Stimulated activated CD4-positive, alpha-beta T cell treated with anti-CD3 and anti-CD28 coated beads, Interleukin-15, amount 100 ng/mL, for 48 hours (primary cell): Measurements from ENCODE around the gene IL37.

ENCODE experiments used
- DNase-seq, 2 donors: peaks; one replicate each; pipeline ENCODE4 v3.0.0-alpha.2; 2020; ENCODE audit warnings: low read depth in 2 of 2

The IL37 gene

DNA sequence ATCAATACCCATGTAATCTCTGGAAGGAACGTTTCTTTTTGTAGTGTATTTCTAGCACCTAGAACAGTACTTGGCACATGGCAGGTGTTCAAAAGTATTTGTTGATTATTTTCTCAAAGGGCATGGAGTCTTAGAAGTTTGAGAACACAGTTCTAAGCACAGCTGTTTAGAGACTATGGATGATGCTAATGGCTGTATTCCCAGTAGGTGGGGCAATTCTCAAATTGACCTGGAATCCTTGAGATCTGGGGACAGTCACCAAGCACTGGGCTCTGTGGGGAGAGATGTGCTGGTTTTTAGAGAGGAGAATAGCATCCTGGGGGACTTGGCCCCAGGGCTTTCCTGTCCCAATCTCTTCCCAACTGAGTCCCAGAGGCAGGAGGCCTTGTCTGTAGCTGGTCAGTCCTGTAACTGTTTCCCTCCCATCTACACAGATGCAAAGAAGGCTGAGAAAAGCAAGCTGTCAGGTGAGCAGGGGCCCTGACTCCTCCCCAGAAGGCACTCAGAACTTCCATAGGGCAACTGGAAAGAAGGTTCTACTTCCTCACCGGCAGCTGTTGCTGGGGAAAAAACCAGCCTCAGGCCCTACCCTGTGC, 49.4 kb downstream of the IL37 start:
- no peak for DNase-seq

DNA sequence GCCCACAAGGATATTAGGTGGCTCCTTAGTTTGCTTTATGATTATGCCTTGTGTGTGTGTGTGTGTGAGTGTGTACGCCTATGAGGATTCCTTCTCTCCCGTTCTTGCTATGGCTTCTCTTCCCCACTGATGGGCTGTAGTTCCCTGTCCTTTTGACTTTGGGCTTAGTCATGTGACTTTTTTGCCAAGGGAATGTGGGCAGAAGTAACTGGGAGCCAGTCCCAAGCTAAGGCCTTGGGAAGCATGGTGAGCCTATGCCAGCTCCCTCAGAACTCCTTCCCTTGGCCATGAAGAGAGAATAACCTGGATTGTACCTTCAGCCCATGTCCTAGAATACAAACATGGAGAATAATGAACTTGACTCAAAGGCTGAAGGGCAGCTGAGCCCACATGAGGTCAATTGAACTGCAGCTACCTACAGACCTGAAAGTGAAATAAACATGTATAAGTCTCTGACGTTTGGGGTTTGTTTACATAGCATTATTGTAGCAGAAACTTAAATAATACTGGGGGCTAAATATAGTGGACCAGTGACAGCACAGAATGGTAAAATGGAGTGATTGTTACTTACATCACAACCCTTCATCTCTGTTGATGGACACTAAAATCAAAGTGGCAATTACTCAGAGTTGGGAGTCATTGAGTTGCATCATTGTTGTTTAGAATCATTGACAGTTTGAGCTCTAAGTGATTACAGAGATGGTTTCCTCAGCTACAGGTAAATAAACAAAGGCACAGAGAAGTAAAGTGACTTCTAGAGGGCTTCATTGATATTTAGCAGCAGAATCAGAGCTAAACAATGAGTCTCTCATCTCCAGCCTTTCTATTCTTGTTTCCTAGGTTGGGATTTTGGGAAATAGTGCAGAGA, 51.6 kb downstream of the IL37 start:
- no peak for DNase-seq

DNA sequence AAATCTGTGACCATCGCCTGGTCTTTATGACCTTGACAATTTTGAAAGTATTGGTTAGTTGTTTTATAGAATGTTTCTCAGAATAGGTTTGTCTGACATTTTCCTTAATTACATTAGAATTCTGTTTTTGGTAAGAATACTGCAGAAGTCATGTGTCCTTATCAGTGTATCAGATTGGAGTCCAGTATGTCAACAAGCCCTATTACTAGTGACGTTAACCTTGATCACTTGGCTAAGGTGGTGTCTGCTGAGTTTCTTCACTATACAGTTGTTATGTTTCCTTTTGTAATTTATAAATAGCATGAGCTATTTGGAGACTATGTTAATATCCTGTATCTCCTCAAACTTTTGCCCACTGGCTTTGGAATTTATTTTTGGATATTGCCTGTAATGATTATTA, 56.1 kb downstream of the IL37 start:
- DNase-seq = no peak
